ENCODE data around the gene ALG14. TPM values are rescaled to one million over a fixed set of nuclear protein-coding genes. Genes with fewer than 3 reads are reported as not detected.

Gene ALG14
- total RNA-seq, 1 donor from 2014 or later = 5.0 TPM

GRCh38 chr1:94986783-94987182 is 86.0 kb downstream of the ALG14 start:
- no peak for DNase-seq (ENCODE audit: extremely low spot score, unreplicated experiment)
- Mint-ChIP-seq H3K4me1 (ENCODE audit: unreplicated experiment) (peaks cover 33% of the 10 kb centered on the region), H3K9me3 (no peaks in the 10 kb centered on the region), H3K27me3 (no peaks in the 10 kb centered on the region), H3K27ac (no peak overlapping the region), H3K36me3 (no peaks in the 10 kb centered on the region), H3K4me3 (no peak overlapping the region)
- TF ChIP-seq, protein P1, sequence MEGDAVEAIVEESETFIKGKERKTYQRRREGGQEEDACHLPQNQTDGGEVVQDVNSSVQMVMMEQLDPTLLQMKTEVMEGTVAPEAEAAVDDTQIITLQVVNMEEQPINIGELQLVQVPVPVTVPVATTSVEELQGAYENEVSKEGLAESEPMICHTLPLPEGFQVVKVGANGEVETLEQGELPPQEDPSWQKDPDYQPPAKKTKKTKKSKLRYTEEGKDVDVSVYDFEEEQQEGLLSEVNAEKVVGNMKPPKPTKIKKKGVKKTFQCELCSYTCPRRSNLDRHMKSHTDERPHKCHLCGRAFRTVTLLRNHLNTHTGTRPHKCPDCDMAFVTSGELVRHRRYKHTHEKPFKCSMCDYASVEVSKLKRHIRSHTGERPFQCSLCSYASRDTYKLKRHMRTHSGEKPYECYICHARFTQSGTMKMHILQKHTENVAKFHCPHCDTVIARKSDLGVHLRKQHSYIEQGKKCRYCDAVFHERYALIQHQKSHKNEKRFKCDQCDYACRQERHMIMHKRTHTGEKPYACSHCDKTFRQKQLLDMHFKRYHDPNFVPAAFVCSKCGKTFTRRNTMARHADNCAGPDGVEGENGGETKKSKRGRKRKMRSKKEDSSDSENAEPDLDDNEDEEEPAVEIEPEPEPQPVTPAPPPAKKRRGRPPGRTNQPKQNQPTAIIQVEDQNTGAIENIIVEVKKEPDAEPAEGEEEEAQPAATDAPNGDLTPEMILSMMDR (conservative IDR thresholded peaks at IDR 0.05) = no peak

DNA sequence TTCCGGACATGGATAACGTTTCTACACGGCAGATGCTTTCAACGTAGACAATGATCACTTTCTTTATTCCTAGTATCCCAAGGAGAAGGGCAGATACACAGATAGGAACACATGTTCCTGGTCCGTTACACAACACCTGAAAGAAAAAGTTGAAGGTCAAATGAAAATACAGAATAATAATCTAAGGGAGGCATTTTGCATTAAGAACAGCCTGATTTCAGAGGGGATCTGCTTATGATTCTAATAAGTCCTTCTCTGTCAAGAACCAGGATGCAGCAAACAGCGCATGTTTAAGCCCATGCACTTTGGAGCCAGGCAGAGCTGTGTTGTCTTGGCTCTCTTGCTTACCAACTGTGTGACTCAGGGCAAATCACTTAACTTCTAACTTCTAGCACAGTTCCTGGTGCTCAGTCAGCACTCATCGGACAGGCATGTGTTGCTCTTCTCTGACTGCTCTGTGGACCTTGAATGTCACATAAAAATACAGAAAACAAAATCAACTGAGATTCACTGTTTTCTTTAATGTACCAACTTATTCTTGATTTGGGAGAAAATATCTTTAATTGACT is 89.5 kb downstream of the ALG14 start:
- H3K27me3 Mint-ChIP-seq = no peaks in the 10 kb centered on the region
- peaks cover 41% of the 10 kb centered on the region for H3K4me1 Mint-ChIP-seq (ENCODE audit: unreplicated experiment)
- H3K4me3 Mint-ChIP-seq = peak overlapping the region; percentile 7

DNA sequence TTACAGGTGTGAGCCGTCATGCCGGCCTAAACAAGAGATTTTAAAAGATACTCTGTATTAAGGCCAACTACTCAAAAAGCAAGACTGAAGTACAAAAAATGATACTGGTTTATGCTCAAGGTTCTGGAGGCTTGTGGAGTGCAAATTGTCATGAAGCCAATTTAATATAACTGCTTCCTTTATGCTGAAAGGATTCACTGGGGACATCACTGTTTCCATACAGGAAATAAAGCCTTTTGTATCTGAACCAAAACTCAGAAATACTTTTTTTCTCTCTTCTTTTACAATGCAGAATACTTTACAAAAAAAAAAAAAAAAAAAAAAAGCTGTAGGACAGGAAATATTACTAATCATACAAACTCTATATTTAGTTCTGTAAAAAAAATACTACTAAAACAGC is 90.4 kb downstream of the ALG14 start:
- H3K4me3 Mint-ChIP-seq = no peak overlapping the region
- no peaks in the 10 kb centered on the region for H3K27me3 Mint-ChIP-seq
- DNase-seq (ENCODE audit: extremely low spot score, unreplicated experiment) = no peak
- H3K4me1 Mint-ChIP-seq (ENCODE audit: unreplicated experiment) = peaks cover 40% of the 10 kb centered on the region
- H3K27ac Mint-ChIP-seq = peak overlapping the region; percentile 55
- TF ChIP-seq, protein P1 (conservative IDR thresholded peaks at IDR 0.05) = no peak
- no peaks in the 10 kb centered on the region for H3K9me3 Mint-ChIP-seq
- H3K36me3 Mint-ChIP-seq = no peaks in the 10 kb centered on the region

More for the DNA sequence above, 89.5 kb downstream of the ALG14 start:
- H3K36me3 Mint-ChIP-seq = no peaks in the 10 kb centered on the region
- TF ChIP-seq, protein P1 (conservative IDR thresholded peaks at IDR 0.05) = no peak
- no peaks in the 10 kb centered on the region for H3K9me3 Mint-ChIP-seq
- H3K27ac Mint-ChIP-seq = peak overlapping the region; percentile 17
- DNase-seq (ENCODE audit: extremely low spot score, unreplicated experiment) = no peak

DNA sequence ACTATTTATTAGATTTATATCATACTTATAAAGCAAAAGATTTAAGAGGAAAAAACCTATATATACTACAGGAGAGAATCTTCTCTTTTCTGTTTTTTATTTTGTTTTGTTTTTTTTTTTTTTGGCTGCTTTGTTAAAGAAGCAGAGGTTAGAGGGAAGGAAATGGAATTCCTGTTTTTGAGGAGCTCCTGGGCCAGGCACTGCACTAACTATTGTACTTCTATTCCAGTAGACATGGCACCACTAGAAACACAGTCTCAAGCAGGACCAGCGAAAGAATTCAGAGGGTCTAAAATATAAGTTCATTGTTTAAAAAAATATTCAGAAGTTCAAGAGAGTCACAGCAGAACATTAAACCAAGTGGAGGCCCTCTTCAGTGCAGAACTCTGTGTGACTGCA is 91.2 kb downstream of the ALG14 start:
- Mint-ChIP-seq H3K4me3 (no peak overlapping the region), H3K4me1 (ENCODE audit: unreplicated experiment) (peaks cover 40% of the 10 kb centered on the region), H3K36me3 (no peaks in the 10 kb centered on the region), H3K9me3 (no peaks in the 10 kb centered on the region), H3K27me3 (no peaks in the 10 kb centered on the region), H3K27ac (no peak overlapping the region)
- DNase-seq (ENCODE audit: extremely low spot score, unreplicated experiment) = no peak
- TF ChIP-seq, protein P1 (conservative IDR thresholded peaks at IDR 0.05) = no peak

DNA sequence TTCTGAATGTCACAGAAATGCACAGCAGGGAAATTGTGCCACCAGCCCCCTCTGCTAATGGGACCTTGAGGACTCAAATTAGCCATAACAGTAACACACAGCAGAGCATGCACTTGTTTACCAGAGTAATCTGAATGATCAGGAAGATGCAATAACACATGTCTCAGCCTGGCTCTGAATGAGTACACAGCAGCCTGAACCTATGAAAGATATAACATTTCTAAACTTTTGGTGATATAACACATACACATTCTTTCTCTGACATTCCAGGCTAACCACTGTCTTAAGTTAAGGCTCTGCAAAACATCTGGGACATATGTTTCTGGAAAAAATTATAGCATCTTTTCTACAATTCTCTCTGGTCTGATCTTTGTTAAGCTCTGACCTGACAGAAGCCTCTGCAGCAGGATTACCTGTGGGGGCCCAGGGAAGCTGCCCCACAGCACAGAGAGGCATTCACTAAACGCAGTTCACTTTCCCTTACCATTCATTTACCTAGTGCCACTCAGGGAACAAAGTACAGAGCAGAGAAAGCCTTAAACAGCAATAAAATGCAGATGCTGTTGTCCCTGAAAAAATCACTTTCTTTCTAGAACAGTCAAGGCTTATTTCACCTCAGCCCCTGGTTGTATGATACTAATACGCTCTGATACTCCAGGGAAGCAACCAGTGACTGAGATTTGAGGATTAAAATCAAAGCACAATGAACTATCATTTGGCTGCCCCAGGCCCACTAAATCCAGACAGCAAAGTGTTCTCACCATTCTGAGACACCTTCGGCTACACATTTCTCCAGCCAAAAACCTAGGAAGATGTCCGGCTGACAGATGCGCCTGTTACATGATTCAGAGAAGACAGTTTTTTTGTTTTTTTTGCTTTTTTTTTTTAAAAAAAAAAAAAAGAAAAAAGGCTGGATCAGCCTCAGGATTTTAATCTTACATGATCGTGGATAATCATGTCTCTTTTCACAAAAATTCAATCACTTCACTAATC is 91.9 kb downstream of the ALG14 start:
- Mint-ChIP-seq H3K4me1 (ENCODE audit: unreplicated experiment) (peaks cover 40% of the 10 kb centered on the region), H3K27ac (peak overlapping the region; percentile 84)

More for the DNA sequence above, 91.9 kb downstream of the ALG14 start:
- TF ChIP-seq, protein P1 (conservative IDR thresholded peaks at IDR 0.05) = no peak
- DNase-seq (ENCODE audit: extremely low spot score, unreplicated experiment) = no peak
- Mint-ChIP-seq H3K9me3 (no peaks in the 10 kb centered on the region), H3K4me3 (peak overlapping the region; percentile 32), H3K36me3 (no peaks in the 10 kb centered on the region), H3K27me3 (no peaks in the 10 kb centered on the region)
